ENCODE measurements around the gene EFCAB8. TPM values are rescaled to one million over a fixed set of nuclear protein-coding genes. Genes with fewer than 3 reads are reported as not detected.

EFCAB8 gene
- total and polyA plus RNA-seq, 8 donors = 0.18 to 0.45 TPM; not detected in 6

DNA sequence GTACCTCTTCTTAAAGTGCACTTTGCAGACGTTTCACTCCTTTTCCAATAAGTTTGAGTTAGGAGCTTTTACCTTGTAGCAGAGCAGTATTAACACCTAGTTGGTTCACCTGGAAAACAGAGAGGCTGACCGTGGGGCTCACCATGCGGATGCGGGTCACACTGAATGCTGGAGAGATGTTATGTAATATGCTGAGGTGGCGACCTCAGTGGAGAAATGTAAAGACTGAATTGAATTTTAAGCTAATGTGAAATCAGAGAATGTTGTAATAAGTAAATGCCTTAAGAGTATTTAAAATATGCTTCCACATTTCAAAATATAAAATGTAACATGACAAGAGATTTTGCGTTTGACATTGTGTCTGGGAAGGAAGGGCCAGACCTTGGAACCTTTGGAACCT lies 9.9 kb upstream of the EFCAB8 start:
- WGBS, 5 donors = 86 to 94% (median 90%) methylated on average over 6 of the region's 6 CpGs
- no peaks in the 10 kb centered on the region for H3K9me3 ChIP-seq
- no peak overlapping the region for H3K4me3 ChIP-seq
- DNase-seq = no peak
- H3K36me3 ChIP-seq = peaks cover 28 to 96% (median 95%) of the 10 kb centered on the region in 4 donors
- H3K27ac ChIP-seq = no peak overlapping the region
- H3K27me3 ChIP-seq = no peaks in the 10 kb centered on the region
- peaks cover 0 to 13% (median 0%) of the 10 kb centered on the region in 4 donors for H3K4me1 ChIP-seq
- TF ChIP-seq, protein P1, sequence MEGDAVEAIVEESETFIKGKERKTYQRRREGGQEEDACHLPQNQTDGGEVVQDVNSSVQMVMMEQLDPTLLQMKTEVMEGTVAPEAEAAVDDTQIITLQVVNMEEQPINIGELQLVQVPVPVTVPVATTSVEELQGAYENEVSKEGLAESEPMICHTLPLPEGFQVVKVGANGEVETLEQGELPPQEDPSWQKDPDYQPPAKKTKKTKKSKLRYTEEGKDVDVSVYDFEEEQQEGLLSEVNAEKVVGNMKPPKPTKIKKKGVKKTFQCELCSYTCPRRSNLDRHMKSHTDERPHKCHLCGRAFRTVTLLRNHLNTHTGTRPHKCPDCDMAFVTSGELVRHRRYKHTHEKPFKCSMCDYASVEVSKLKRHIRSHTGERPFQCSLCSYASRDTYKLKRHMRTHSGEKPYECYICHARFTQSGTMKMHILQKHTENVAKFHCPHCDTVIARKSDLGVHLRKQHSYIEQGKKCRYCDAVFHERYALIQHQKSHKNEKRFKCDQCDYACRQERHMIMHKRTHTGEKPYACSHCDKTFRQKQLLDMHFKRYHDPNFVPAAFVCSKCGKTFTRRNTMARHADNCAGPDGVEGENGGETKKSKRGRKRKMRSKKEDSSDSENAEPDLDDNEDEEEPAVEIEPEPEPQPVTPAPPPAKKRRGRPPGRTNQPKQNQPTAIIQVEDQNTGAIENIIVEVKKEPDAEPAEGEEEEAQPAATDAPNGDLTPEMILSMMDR (IDR thresholded peaks at IDR 0.05) = no peak
- TF ChIP-seq EP300 (IDR thresholded peaks at IDR 0.05) = no peak
- TF ChIP-seq POLR2AphosphoS5 (IDR thresholded peaks at IDR 0.05) = no peak
- intact Hi-C loops (cut with DNase I; ENCODE audit: low total_unique reads) = no loop called here

DNA sequence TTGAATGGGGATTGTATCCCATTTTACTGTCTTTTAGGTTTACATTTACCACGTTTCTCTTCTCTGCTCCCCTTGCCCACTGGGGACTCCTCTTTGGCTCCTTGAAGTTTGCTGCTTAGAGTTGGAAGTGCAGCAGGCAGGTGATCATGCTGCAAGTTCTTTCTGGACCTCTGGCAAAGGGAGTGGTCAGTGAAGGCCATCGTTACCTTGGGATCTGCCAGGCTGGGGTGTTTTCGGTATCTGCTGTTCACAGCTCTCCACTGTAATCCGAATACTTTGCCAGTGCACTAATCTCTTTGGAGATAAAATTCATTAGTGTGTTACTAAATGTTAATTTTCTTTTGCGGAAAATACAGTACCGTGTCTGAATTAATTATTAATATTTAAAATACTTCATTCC lies 9.1 kb upstream of the EFCAB8 start:
- H3K4me1 ChIP-seq = peaks cover 0 to 13% (median 0%) of the 10 kb centered on the region in 4 donors
- TF ChIP-seq POLR2A (IDR thresholded peaks at IDR 0.05) (no peak), EP300 (IDR thresholded peaks at IDR 0.05) (no peak), POLR2AphosphoS5 (IDR thresholded peaks at IDR 0.05) (no peak)
- TF ChIP-seq, protein P1 (IDR thresholded peaks at IDR 0.05) = no peak
- H3K27ac ChIP-seq = no peak overlapping the region
- H3K27me3 ChIP-seq = no peaks in the 10 kb centered on the region
- H3K9me3 ChIP-seq = no peaks in the 10 kb centered on the region
- intact Hi-C loops (cut with DNase I; ENCODE audit: low total_unique reads) = no loop called here
- H3K36me3 ChIP-seq = peaks cover 28 to 99% (median 96%) of the 10 kb centered on the region in 4 donors
- WGBS, 5 donors = 90 to 94% (median 93%) methylated on average over 6 of the region's 6 CpGs
- no peak overlapping the region for H3K4me3 ChIP-seq
- DNase-seq = no peak

DNA sequence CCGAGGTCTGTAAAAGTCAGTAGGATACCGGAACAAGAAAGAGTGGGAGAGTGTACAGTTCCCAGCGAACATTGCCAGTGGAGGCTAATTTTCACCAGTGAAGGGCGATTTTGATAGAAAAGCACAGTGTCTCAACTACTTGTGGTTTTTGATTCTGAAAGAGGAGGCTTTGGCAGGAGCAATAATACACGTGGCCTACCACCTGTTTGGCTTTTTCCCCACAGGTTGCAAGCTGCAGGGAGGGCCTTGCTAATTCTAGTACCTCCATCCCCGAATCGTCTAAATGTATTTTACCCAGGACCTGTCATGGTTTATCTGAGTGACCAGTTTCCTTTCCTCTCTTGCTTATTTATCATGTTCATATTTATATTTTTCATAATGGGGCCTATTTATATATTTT lies 3.3 kb upstream of the EFCAB8 start:
- Histone ChIP-seq H3K4me1 (no peaks in the 10 kb centered on the region), H3K36me3 (peaks cover 9 to 77% (median 70%) of the 10 kb centered on the region in 4 donors), H3K27ac (no peak overlapping the region), H3K9me3 (no peaks in the 10 kb centered on the region), H3K4me3 (no peak overlapping the region), H3K27me3 (no peaks in the 10 kb centered on the region)
- TF ChIP-seq, protein P1 (IDR thresholded peaks at IDR 0.05) = no peak
- TF ChIP-seq POLR2A (IDR thresholded peaks at IDR 0.05) (no peak), EP300 (IDR thresholded peaks at IDR 0.05) (no peak), POLR2AphosphoS5 (IDR thresholded peaks at IDR 0.05) (no peak)
- DNase-seq = no peak
- intact Hi-C loops (cut with DNase I; ENCODE audit: low total_unique reads) = no loop called here
- WGBS, 5 donors = 80 to 89% (median 84%) methylated on average over 7 of the region's 7 CpGs

DNA sequence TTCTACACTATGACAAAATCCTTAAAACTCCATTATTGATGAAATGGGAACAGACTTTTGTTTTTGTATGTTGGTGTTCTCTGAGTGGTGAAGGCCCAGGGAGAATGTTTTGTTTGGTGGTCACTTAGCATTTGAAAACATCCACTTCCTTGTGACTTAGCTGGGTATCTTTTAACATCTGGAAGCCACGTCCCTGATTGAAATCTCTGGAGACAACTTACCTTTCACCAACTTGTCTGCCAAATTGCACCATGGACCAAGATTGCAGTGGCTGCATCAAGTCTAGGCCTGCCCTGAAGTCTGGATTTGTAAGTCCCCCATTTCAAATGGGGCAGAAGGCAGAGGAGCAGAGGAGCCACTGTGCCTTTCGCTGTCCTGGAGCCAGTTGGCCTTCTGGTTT lies 534 bp upstream of the EFCAB8 start:
- Histone ChIP-seq H3K4me1 (no peaks in the 10 kb centered on the region), H3K36me3 (peaks cover 7 to 49% (median 42%) of the 10 kb centered on the region in 4 donors), H3K9me3 (no peaks in the 10 kb centered on the region), H3K27me3 (no peaks in the 10 kb centered on the region), H3K27ac (no peak overlapping the region), H3K4me3 (no peak overlapping the region)
- no peak for DNase-seq
- TF ChIP-seq, protein P1 (IDR thresholded peaks at IDR 0.05) = no peak
- TF ChIP-seq POLR2AphosphoS5 (IDR thresholded peaks at IDR 0.05) (no peak), POLR2A (IDR thresholded peaks at IDR 0.05) (no peak), EP300 (IDR thresholded peaks at IDR 0.05) (no peak)
- intact Hi-C loops (cut with DNase I; ENCODE audit: low total_unique reads) = no loop called here
- WGBS, 5 donors = 77 to 96% (median 85%) methylated on average over 2 of the region's 2 CpGs

All from stomach (tissue), 9 donors.